ENCODE results near the gene CCL22.

Gene CCL22

DNA sequence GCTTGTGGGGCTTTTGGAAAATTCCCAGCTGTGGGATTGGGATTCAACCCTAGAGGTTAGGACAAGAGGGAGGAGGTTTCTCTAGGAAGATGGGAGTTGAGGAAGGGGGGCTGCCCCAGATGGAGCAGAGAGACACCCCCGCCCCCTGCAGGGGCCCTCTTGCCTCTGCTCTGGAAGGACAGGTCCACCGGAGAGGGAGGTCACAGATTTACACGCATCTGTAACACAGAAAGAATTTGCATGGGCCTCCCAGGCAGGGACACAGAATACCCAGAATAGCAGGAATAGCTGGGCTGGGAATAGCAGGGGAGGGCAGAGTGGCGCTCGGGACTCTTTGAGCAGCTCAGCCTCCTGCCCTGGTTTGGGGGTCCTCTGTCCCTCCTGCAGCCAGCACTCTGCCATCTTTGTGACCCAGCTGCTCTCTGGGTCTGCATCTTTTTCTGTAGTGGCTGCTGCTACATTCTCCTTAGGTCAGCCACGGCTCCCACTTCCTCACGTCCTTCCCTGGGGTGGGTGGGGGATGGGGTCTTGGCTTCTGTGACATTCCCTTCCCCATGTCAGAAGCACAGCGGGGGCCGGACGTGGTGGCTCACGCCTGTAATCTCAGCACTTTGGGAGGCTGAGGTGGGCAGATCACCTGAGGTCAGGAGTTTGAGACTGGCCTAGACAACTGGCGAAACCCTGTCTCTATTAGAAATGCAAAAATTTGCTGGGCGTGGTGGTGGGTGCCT lies 40.2 kb upstream of the CCL22 start:
- TF ChIP-seq, protein P1, sequence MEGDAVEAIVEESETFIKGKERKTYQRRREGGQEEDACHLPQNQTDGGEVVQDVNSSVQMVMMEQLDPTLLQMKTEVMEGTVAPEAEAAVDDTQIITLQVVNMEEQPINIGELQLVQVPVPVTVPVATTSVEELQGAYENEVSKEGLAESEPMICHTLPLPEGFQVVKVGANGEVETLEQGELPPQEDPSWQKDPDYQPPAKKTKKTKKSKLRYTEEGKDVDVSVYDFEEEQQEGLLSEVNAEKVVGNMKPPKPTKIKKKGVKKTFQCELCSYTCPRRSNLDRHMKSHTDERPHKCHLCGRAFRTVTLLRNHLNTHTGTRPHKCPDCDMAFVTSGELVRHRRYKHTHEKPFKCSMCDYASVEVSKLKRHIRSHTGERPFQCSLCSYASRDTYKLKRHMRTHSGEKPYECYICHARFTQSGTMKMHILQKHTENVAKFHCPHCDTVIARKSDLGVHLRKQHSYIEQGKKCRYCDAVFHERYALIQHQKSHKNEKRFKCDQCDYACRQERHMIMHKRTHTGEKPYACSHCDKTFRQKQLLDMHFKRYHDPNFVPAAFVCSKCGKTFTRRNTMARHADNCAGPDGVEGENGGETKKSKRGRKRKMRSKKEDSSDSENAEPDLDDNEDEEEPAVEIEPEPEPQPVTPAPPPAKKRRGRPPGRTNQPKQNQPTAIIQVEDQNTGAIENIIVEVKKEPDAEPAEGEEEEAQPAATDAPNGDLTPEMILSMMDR (IDR thresholded peaks at IDR 0.05; ENCODE audit: borderline replicate concordance, insufficient read depth, low read depth, low read length), result no peak
- H3K4me3 ChIP-seq (ENCODE audit: low read depth, low read length), result no peak overlapping the region

DNA sequence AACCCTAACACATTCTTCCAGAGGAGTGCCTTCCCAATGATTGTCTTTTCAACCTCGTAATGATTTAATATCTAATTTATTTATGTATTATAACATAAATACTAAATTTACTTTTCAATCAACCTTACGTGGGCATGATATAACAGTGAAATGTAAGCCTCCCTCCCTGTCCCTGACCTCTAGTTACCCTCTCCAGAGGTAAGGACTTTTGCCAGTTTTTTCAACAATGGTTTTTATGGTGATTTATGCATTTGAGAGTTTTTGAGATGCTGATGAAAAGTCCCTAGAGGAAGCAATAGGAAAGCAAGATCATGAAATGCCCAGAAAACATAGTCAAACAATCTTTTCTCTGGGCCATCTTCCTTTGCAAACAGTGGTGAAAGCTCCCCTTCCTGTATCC lies 38.9 kb upstream of the CCL22 start:
- TF ChIP-seq, protein P1 (IDR thresholded peaks at IDR 0.05; ENCODE audit: borderline replicate concordance, insufficient read depth, low read depth, low read length), result no peak
- no peak overlapping the region for H3K4me3 ChIP-seq (ENCODE audit: low read depth, low read length)

DNA sequence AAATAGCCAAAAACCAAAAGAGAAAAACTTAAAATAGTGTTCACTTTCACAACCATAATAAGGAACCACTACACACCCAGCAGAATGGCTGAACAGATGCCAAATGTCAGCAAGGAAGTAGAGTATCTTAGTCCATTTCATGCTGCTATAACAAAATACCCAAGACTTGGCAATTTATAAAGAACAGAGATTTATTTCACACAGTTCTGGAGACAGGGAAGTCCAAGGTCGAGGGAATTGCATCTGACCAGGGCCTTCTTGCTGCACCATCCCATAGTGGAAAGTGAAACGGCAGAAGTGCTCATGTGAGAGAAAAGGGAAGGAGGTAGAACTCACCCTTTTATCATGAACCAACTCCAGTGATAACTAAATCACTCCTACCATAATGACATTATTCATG lies 33.8 kb upstream of the CCL22 start:
- no peak overlapping the region for H3K4me3 ChIP-seq (ENCODE audit: low read depth, low read length)

DNA sequence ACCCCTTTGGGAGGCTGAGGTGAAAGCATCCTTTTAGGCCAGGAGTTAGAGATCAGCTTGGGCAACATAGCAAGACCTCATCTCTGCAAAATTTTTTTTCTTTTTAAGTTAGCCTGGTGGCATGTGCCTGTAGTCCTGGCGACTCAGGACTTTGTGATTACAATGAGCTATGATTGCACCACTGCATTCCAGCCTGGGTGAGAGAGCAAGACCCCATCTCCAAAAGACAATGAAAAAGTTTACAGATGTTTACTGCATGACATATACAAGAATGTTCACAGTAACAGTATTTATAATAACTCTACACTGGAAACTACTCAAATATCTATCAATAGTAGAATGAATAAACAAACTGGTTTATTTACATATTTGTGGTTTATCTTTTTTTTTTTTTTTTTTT lies 33.1 kb upstream of the CCL22 start:
- TF ChIP-seq, protein P1 (IDR thresholded peaks at IDR 0.05; ENCODE audit: borderline replicate concordance, insufficient read depth, low read depth, low read length), result no peak
- H3K4me3 ChIP-seq (ENCODE audit: low read depth, low read length), result no peak overlapping the region

More for the DNA sequence above, 33.8 kb upstream of the CCL22 start:
- TF ChIP-seq, protein P1 (IDR thresholded peaks at IDR 0.05; ENCODE audit: borderline replicate concordance, insufficient read depth, low read depth, low read length), result no peak

DNA sequence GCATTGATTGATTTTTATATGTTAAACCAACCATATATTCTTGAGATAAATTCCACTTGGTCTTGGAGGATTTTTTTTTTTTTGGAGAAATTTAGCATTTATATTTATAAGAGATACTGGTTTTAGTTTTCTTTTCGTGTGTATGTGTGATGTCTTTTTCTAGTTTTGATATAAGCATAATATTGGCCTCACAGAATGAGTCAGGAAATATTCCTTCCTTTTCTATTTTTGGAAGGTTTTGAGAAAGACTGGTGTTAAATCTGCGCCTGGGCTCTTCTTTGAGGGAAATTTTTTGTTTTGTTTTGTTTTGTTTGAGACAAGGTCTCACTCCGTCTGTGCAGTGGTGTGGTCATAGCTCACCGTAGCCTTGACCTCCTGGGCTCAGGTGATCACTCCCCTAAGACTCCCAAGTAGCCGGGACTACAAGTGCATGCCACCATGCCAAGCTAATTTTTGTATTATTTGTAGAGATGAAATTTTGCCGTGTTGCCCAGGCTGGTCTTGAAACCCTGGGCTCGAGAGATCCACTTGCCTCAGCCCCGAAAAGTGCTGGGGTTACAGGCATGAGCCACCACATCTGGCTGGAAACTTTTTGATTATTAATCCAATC lies 28.8 kb upstream of the CCL22 start:
- H3K4me3 ChIP-seq (ENCODE audit: low read depth, low read length), result no peak overlapping the region
- TF ChIP-seq, protein P1 (IDR thresholded peaks at IDR 0.05; ENCODE audit: borderline replicate concordance, insufficient read depth, low read depth, low read length), result no peak

DNA sequence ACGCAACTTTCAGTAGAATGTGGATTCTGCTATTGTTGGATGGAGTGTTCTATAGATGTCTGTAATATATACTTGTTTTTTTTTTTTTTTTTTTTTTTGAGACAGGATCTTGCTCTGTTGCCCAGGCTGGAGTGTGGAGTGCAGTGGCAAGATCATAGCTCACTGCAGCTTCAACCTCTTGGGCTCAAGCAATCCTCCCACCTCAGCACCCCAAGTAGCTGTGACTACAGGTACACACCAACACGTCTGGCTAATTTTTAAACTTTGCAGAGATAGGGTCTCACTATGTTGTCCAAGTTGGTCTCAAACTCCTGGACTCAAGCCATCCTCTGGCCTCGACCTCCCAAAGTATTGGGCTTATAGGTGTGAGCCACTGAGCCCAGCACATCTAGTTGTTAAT lies 27.2 kb upstream of the CCL22 start:
- TF ChIP-seq, protein P1 (IDR thresholded peaks at IDR 0.05; ENCODE audit: borderline replicate concordance, insufficient read depth, low read depth, low read length), result no peak
- H3K4me3 ChIP-seq (ENCODE audit: low read depth, low read length), result no peak overlapping the region

DNA sequence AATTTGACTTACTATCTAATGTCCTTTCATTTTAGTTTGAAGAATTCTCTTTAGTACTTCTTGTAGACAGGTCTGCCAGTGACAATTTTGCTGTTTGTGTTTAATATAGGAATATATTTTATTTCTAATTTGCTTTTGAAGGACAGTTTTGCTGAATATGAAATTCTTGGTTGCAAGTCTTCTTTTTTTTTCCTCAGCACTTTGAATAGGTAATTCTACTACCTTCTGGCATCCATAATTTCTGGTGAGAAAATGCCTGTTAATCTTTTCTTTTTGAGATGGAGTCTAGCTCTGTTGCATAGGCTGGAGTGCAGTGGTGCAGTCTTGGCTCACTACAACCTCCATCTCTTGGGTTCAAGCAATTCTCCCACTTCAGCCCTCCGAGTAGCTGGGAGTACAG lies 25.2 kb upstream of the CCL22 start:
- H3K4me3 ChIP-seq (ENCODE audit: low read depth, low read length), result no peak overlapping the region
- TF ChIP-seq, protein P1 (IDR thresholded peaks at IDR 0.05; ENCODE audit: borderline replicate concordance, insufficient read depth, low read depth, low read length), result no peak

Data from GM12875 (cell line).